ENCODE data around the gene CHDH.

Gene CHDH

DNA sequence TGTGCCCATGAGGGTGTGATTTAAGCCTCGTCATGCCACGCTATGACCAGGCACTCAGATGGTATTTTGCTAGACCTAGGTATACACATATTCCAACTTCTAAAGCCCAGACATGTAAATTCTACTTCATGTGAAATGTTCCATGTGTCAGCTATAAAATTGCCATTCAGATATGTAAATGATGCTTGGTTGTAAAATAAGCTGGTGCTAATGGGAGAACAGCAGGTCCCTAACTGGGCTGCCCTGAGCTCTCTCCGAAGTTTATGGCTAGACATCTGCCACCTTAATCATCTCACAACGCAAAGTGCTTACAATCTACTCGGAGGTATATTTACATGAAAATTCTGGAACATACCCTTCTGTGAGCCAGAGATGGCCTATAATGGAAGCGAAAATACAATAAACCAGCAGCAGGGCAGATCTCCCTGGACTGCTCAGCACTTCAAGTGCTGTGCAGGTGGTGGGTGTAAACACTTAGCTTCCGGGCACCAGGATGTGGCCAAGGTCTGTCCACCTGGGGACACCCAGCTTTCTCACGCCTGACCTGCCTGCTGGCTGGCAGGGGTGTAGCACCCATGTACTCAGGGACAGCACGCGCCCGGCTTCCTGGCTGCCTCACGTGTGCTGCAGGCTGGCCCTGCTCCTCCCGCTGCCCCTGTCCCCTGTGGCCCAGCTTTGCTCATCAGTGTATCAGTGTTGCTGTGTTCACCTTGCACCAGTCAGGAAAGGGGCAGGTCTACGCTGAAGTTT lies 82.0 kb downstream of the CHDH start:
- no peak overlapping the region for H3K4me3 ChIP-seq (ENCODE audit: low read depth, low read length)
- TF ChIP-seq, protein P1, sequence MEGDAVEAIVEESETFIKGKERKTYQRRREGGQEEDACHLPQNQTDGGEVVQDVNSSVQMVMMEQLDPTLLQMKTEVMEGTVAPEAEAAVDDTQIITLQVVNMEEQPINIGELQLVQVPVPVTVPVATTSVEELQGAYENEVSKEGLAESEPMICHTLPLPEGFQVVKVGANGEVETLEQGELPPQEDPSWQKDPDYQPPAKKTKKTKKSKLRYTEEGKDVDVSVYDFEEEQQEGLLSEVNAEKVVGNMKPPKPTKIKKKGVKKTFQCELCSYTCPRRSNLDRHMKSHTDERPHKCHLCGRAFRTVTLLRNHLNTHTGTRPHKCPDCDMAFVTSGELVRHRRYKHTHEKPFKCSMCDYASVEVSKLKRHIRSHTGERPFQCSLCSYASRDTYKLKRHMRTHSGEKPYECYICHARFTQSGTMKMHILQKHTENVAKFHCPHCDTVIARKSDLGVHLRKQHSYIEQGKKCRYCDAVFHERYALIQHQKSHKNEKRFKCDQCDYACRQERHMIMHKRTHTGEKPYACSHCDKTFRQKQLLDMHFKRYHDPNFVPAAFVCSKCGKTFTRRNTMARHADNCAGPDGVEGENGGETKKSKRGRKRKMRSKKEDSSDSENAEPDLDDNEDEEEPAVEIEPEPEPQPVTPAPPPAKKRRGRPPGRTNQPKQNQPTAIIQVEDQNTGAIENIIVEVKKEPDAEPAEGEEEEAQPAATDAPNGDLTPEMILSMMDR (IDR thresholded peaks at IDR 0.05; ENCODE audit: control insufficient read depth, extremely low read depth, insufficient read depth): no peak
- DNase-seq (ENCODE audit: low read depth): no peak

DNA sequence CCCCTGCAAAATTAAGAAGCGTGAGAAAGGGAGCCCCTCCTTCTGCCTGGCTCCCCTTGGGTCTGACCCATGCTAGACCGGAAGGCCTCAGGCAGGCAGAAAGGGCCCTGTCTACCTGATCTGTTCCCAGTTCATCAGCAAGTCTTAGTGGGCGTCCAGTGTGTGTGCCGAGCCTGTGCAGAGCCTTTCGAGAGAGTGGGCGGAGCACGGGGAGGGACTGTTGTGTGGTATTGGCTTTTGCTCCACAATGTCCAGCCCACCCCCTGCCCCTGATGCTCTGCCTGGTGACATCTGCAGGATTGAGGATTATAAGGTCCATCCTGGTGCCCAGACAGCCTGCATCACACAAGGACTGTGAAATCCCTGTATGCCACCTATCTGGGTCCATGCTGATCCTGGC lies 82.9 kb downstream of the CHDH start:
- no peak overlapping the region for H3K4me3 ChIP-seq (ENCODE audit: low read depth, low read length)
- TF ChIP-seq, protein P1 (IDR thresholded peaks at IDR 0.05; ENCODE audit: control insufficient read depth, extremely low read depth, insufficient read depth): no peak
- no peak for DNase-seq (ENCODE audit: low read depth)
